Measurements from ENCODE around the gene SCYGR5. TPM values are rescaled to one million over a fixed set of nuclear protein-coding genes. Genes with fewer than 3 reads are reported as not detected.

The SCYGR5 gene
- total and polyA plus RNA-seq, 2 donors (not counting 3 experiments of a cell fraction or from before 2014, with no cell fraction given), result not detected

GRCh38 chr2:227657199-227657845 lies 9.3 kb upstream of the SCYGR5 start:
- no peak for FAIRE-seq
- H4K20me1 ChIP-seq (replicated peaks; ENCODE audit: control insufficient read depth, extremely low read depth, insufficient read depth, low read length), result no peaks in the 10 kb centered on the region
- no peaks in the 10 kb centered on the region for H3K36me3 ChIP-seq (ENCODE audit: control insufficient read depth in 2 of 2, extremely low read depth in 1 of 2, insufficient read depth in 2 of 2, low read length in 2 of 2)
- H3K9me1 ChIP-seq (replicated peaks; ENCODE audit: control insufficient read depth, extremely low read depth, insufficient read depth, low read length), result no peaks in the 10 kb centered on the region
- POLR2A ChIA-PET, result no interaction called here
- H3K4me2 ChIP-seq (ENCODE audit: insufficient read depth, low read length), result no peak overlapping the region
- TF ChIP-seq MYC (IDR thresholded peaks at IDR 0.05; ENCODE audit: low read depth, low read length), result no peak
- TF ChIP-seq POLR2A (IDR thresholded peaks at IDR 0.05; ENCODE audit: low read depth, low read length), result no peak
- no peak for TF ChIP-seq POLR2AphosphoS5 (IDR thresholded peaks at IDR 0.05; ENCODE audit: insufficient read depth, low read depth, low read length)
- TF ChIP-seq, protein P1, sequence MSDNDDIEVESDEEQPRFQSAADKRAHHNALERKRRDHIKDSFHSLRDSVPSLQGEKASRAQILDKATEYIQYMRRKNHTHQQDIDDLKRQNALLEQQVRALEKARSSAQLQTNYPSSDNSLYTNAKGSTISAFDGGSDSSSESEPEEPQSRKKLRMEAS (IDR thresholded peaks at IDR 0.05; ENCODE audit: insufficient read depth, insufficient read length), result no peak
- TF ChIP-seq, protein P2, sequence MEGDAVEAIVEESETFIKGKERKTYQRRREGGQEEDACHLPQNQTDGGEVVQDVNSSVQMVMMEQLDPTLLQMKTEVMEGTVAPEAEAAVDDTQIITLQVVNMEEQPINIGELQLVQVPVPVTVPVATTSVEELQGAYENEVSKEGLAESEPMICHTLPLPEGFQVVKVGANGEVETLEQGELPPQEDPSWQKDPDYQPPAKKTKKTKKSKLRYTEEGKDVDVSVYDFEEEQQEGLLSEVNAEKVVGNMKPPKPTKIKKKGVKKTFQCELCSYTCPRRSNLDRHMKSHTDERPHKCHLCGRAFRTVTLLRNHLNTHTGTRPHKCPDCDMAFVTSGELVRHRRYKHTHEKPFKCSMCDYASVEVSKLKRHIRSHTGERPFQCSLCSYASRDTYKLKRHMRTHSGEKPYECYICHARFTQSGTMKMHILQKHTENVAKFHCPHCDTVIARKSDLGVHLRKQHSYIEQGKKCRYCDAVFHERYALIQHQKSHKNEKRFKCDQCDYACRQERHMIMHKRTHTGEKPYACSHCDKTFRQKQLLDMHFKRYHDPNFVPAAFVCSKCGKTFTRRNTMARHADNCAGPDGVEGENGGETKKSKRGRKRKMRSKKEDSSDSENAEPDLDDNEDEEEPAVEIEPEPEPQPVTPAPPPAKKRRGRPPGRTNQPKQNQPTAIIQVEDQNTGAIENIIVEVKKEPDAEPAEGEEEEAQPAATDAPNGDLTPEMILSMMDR (IDR thresholded peaks at IDR 0.05; ENCODE audit: extremely low read depth in 1 of 2, insufficient read depth in 1 of 2, low read depth in 1 of 2, low read length in 2 of 2), result no peak
- TF ChIP-seq GATA2 (IDR thresholded peaks at IDR 0.05; ENCODE audit: insufficient read depth, insufficient read length, low read depth, low read length), result no peak
- TF ChIP-seq EZH2 (IDR thresholded peaks at IDR 0.05; ENCODE audit: borderline replicate concordance, low read depth, low read length, severe bottlenecking), result no peak
- TF ChIP-seq FOS (IDR thresholded peaks at IDR 0.05; ENCODE audit: borderline replicate concordance, insufficient read depth, low read length), result no peak
- TF ChIP-seq JUN (IDR thresholded peaks at IDR 0.05; ENCODE audit: borderline replicate concordance, insufficient read depth, insufficient read length, low read depth), result no peak
- dilution Hi-C loops (cut with MboI; ENCODE audit: extremely low pct_ligation_motif_present, low sequenced_read_pairs), result no loop called here
- DNase-seq (ENCODE audit: low read depth, low spot score), result no peak
- H3K4me3 ChIP-seq (replicated peaks in 1 of 3; ENCODE audit: insufficient read depth in 1 of 3, low read depth in 1 of 3, low read length in 3 of 3), result no peak overlapping the region
- no peak overlapping the region for H2AFZ ChIP-seq (ENCODE audit: low read depth, low read length)
- H3K9ac ChIP-seq (replicated peaks; ENCODE audit: extremely low read depth, insufficient read depth, low read length), result no peak overlapping the region
- peaks cover 0 to 4% of the 10 kb centered on the region in 2 experiments for H3K27me3 ChIP-seq (ENCODE audit: control insufficient read depth in 2 of 2, insufficient read depth in 2 of 2, low read length in 2 of 2)
- H3K27ac ChIP-seq (ENCODE audit: insufficient read depth, low read depth, low read length), result no peak overlapping the region
- no TSS peak for BruUV-seq (replicated peaks)
- H3K79me2 ChIP-seq (ENCODE audit: control insufficient read depth, insufficient read depth, low read length), result no peaks in the 10 kb centered on the region
- intact Hi-C loops (cut with micrococcal nuclease), result no loop called here
- CTCF ChIA-PET, result interaction anchor here (0.8 to 5.3 kb wide), 30 partner anchors 7 to 1930 kb away, joined by 3 to 105 read pairs (median 6); partner anchors contain the start of gene DAW1
- no peaks in the 10 kb centered on the region for H3K9me3 ChIP-seq (replicated peaks; ENCODE audit: control insufficient read depth, insufficient read depth, low read length)
- no peaks in the 10 kb centered on the region for H3K4me1 ChIP-seq (ENCODE audit: control insufficient read depth, extremely low read depth, insufficient read depth, low read length)
